ENCODE measurements around the gene PDZD8.

DNA sequence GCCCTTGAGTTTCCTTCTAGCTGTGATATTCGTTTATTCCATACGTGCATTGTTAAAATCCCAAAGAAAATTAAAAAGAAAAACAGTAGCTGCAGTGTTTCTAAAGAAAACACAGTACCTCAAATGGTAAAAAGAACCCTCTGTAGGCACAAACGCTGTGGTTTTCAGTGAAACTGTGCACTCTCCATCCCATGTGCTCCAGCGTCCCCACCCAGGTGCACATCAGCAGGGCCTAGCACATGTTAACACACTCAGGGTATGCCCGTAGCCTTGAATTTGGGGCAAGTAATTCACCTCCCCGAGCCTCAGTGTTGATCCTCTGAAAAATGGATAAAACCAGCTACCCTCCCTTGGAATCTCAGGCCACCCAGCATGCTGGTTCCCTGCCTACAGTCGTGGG lies 124.8 kb downstream of the PDZD8 start:
- TF ChIP-seq EZH2 (IDR thresholded peaks at IDR 0.05) (no peak), EZH2phosphoT487 (IDR thresholded peaks at IDR 0.05) (no peak)
- TF ChIP-seq, protein P1, sequence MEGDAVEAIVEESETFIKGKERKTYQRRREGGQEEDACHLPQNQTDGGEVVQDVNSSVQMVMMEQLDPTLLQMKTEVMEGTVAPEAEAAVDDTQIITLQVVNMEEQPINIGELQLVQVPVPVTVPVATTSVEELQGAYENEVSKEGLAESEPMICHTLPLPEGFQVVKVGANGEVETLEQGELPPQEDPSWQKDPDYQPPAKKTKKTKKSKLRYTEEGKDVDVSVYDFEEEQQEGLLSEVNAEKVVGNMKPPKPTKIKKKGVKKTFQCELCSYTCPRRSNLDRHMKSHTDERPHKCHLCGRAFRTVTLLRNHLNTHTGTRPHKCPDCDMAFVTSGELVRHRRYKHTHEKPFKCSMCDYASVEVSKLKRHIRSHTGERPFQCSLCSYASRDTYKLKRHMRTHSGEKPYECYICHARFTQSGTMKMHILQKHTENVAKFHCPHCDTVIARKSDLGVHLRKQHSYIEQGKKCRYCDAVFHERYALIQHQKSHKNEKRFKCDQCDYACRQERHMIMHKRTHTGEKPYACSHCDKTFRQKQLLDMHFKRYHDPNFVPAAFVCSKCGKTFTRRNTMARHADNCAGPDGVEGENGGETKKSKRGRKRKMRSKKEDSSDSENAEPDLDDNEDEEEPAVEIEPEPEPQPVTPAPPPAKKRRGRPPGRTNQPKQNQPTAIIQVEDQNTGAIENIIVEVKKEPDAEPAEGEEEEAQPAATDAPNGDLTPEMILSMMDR (IDR thresholded peaks at IDR 0.05), result no peak
